HEK293 (cell line): ENCODE data around the gene MRNIP.

ENCODE experiments used
- CTCF ChIA-PET: fragments of 350-600 bp; formaldehyde crosslinking; extraction: SDS; loops from one replicate; lab custom pipeline; 2021; ENCODE audit warnings: antibody characterized with exemption; lab: Yijun Ruan, JAX
- POLR2A ChIA-PET: fragments of 300-600 bp; formaldehyde crosslinking; extraction: SDS; loops from one replicate; lab custom pipeline; 2020; ENCODE audit warnings: antibody characterized with exemption, inconsistent platforms; lab: Yijun Ruan, JAX
- H3K27ac ChIP-seq: fragments of 200-500 bp; sonication (Bioruptor generic); 2 replicates; pipeline ENCODE4 v1.5.1; 2014; ENCODE audit warnings: low read depth, low read length, control low read depth, inconsistent platforms; ENCODE audit errors: extremely low read depth
- H3K36me3 ChIP-seq, 2 experiments: fragments of 200-500 bp in 1 of 2; sonication (Bioruptor generic) in 1 of 2; 1 replicate in 1 of 2; 2 replicates in 1 of 2; pipeline ENCODE4 v1.5.1; 2014 to 2017; ENCODE audit warnings: inconsistent platforms in 2 of 2, low read length in 2 of 2; ENCODE audit not compliant: control insufficient read depth in 2 of 2, insufficient read depth in 1 of 2
- H3K4me1 ChIP-seq: fragments of 200-500 bp; sonication (Bioruptor generic); 2 replicates; pipeline ENCODE4 v1.5.1; 2014; ENCODE audit warnings: mild to moderate bottlenecking, low read length, inconsistent platforms; ENCODE audit not compliant: control insufficient read depth, insufficient read depth
- H3K4me3 ChIP-seq: 2 replicates; pipeline ENCODE4 v1.5.1; 2011; ENCODE audit warnings: low read depth, mild to moderate bottlenecking, control low read depth, low read length, moderate library complexity
- H3K9me3 ChIP-seq: fragments of 200-500 bp; sonication (Bioruptor generic); 2 replicates; pipeline ENCODE4 v1.5.1; 2014; ENCODE audit warnings: low read depth, low read length, inconsistent platforms; ENCODE audit not compliant: control insufficient read depth, insufficient read depth
- FEZF1 ChIP-seq: fragments of 450-650 bp; formaldehyde crosslinking; IDR thresholded peaks from 2 replicates; pipeline ENCODE4 v1.5.1; 2016; ENCODE audit warnings: missing biosample characterization, missing genetic modification characterization
- GFI1B ChIP-seq: fragments of 450-650 bp; formaldehyde crosslinking; IDR thresholded peaks from 2 replicates; pipeline ENCODE4 v1.5.1; 2016; ENCODE audit warnings: missing biosample characterization, missing genetic modification characterization
- HOXD13 ChIP-seq: sonication (generic); formaldehyde crosslinking; IDR thresholded peaks from 2 replicates; pipeline ENCODE4 v1.8.0; 2022; ENCODE audit warnings: missing genetic modification reagents, borderline replicate concordance
- PRDM1 ChIP-seq: fragments of 450-650 bp; formaldehyde crosslinking; IDR thresholded peaks from 2 replicates; pipeline ENCODE4; 2016; ENCODE audit warnings: missing biosample characterization, missing genetic modification characterization
- ZBTB48 ChIP-seq: fragments of 450-650 bp; formaldehyde crosslinking; IDR thresholded peaks from 2 replicates; pipeline ENCODE4 v1.5.1; 2016; ENCODE audit warnings: missing biosample characterization, missing genetic modification characterization
- ZBTB8A ChIP-seq: fragments of 450-650 bp; formaldehyde crosslinking; IDR thresholded peaks from 2 replicates; pipeline ENCODE4 v1.5.1; 2016; ENCODE audit warnings: missing biosample characterization, missing genetic modification characterization
- ZNF138 ChIP-seq: fragments of 450-650 bp; formaldehyde crosslinking; IDR thresholded peaks from 2 replicates; pipeline ENCODE4 v1.5.1; 2016; ENCODE audit warnings: missing biosample characterization, missing genetic modification characterization, borderline replicate concordance
- ZNF23 ChIP-seq: fragments of 450-650 bp; formaldehyde crosslinking; IDR thresholded peaks from 2 replicates; pipeline ENCODE4 v1.5.1; 2016; ENCODE audit warnings: missing biosample characterization, missing genetic modification characterization, borderline replicate concordance
- ZNF341 ChIP-seq: fragments of 450-650 bp; formaldehyde crosslinking; IDR thresholded peaks from 2 replicates; pipeline ENCODE4; 2016; ENCODE audit warnings: low read depth, missing biosample characterization, missing genetic modification characterization
- ZNF423 ChIP-seq: fragments of 450-650 bp; formaldehyde crosslinking; IDR thresholded peaks from 2 replicates; pipeline ENCODE4 v1.5.1; 2016; ENCODE audit warnings: missing biosample characterization, missing genetic modification characterization
- ZNF549 ChIP-seq: fragments of 450-650 bp; IDR thresholded peaks from 2 replicates; pipeline ENCODE4 v1.5.1; 2018; ENCODE audit warnings: missing biosample characterization, missing genetic modification characterization, mild to moderate bottlenecking, inconsistent platforms, moderate library complexity
- ZNF747 ChIP-seq: fragments of 450-650 bp; formaldehyde crosslinking; IDR thresholded peaks from 2 replicates; pipeline ENCODE4 v1.5.1; 2016; ENCODE audit warnings: missing biosample characterization, missing genetic modification characterization
- ZNF76 ChIP-seq: fragments of 450-650 bp; formaldehyde crosslinking; IDR thresholded peaks from 2 replicates; pipeline ENCODE4; 2016; ENCODE audit warnings: low read depth, missing biosample characterization, missing genetic modification characterization, borderline replicate concordance
- ZSCAN23 ChIP-seq: fragments of 450-650 bp; formaldehyde crosslinking; IDR thresholded peaks from 2 replicates; pipeline ENCODE4 v1.5.1; 2016; ENCODE audit warnings: missing biosample characterization, missing genetic modification characterization
- TF ChIP-seq, protein P1 (sequence below): fragments of 450-650 bp; formaldehyde crosslinking; IDR thresholded peaks from 2 replicates; pipeline ENCODE4 v1.5.1; 2016; ENCODE audit warnings: missing biosample characterization, missing genetic modification characterization
- TF ChIP-seq, protein P2 (sequence below): fragments of 450-650 bp; formaldehyde crosslinking; IDR thresholded peaks from 2 replicates; pipeline ENCODE4 v1.5.1; 2016; ENCODE audit warnings: missing biosample characterization, missing genetic modification characterization
- TF ChIP-seq, protein P3 (sequence below): fragments of 450-650 bp; formaldehyde crosslinking; IDR thresholded peaks from 2 replicates; pipeline ENCODE4 v1.5.1; 2016; ENCODE audit warnings: missing biosample characterization, missing genetic modification characterization
- TF ChIP-seq, protein P4 (sequence below): fragments of 450-650 bp; formaldehyde crosslinking; conservative IDR thresholded peaks from 2 replicates; pipeline ENCODE4 v1.5.1; 2016; ENCODE audit warnings: low read depth, missing biosample characterization, missing genetic modification characterization
- TF ChIP-seq, protein P5 (sequence below): fragments of 450-650 bp; formaldehyde crosslinking; IDR thresholded peaks from 2 replicates; pipeline ENCODE4 v1.5.1; 2016; ENCODE audit warnings: missing biosample characterization, missing genetic modification characterization
- TF ChIP-seq, protein P6 (sequence below): fragments of 450-650 bp; formaldehyde crosslinking; IDR thresholded peaks from 2 replicates; pipeline ENCODE4 v1.5.1; 2016; ENCODE audit warnings: missing biosample characterization, missing genetic modification characterization
- TF ChIP-seq, protein P7 (sequence below): fragments of 450-650 bp; formaldehyde crosslinking; IDR thresholded peaks from 2 replicates; pipeline ENCODE4 v1.5.1; 2016; ENCODE audit warnings: missing biosample characterization, missing genetic modification characterization

Gene MRNIP

DNA sequence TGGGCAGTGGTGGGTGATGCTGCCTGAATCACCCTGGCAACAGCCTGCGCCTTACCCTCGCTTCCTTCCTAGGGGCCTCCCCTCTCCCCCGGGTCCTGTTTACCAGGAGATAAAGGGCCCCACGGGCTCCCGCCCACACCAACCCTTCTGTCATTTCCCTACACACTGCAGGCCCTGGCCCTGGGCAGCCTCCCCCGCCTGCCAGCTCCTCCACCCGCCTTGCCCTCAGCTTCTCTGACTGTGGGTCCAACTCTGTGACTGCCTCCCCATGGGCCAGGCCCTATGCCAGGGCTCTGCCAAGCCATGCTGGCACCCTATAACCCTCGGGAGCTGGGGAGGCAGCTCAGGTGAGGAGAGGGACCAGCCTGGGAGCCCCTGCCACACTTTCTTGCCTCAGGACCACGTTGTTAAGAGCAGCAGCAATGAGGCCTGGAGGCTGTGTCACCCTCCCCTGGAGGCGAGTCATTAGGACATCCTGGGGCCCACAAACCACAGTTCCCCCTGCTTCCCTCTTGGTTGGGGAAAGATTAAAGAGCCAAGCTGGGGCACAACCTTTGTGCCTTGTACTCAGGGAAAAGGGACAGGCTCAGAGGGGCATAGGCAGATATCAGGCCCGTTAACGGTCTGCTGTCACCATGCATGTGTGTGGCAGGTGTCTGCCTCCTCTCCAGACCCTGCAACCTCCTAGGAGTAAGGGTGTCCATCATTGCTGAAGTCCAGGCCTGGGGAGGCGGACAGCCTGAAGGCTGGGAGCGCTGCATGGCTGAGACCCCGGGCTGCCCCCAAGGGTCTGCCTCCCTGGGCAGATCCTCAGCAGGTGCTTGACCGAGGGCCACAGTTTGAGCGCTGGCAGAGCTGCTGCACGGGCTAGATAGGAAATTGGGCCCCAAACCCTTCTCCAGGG is 54.7 kb downstream of the MRNIP start (continued):
- TF ChIP-seq, protein P1, sequence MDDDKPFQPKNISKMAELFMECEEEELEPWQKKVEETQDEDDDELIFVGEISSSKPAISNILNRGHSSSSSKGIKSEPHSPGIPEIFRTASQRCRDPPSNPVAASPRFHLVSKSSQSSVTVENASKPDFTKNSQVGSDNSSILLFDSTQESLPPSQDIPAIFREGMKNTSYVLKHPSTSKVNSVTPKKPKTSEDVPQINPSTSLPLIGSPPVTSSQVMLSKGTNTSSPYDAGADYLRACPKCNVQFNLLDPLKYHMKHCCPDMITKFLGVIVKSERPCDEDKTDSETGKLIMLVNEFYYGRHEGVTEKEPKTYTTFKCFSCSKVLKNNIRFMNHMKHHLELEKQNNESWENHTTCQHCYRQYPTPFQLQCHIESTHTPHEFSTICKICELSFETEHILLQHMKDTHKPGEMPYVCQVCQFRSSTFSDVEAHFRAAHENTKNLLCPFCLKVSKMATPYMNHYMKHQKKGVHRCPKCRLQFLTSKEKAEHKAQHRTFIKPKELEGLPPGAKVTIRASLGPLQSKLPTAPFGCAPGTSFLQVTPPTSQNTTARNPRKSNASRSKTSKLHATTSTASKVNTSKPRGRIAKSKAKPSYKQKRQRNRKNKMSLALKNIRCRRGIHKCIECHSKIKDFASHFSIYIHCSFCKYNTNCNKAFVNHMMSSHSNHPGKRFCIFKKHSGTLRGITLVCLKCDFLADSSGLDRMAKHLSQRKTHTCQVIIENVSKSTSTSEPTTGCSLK: no peak
- no peak for TF ChIP-seq PRDM1
- TF ChIP-seq, protein P2, sequence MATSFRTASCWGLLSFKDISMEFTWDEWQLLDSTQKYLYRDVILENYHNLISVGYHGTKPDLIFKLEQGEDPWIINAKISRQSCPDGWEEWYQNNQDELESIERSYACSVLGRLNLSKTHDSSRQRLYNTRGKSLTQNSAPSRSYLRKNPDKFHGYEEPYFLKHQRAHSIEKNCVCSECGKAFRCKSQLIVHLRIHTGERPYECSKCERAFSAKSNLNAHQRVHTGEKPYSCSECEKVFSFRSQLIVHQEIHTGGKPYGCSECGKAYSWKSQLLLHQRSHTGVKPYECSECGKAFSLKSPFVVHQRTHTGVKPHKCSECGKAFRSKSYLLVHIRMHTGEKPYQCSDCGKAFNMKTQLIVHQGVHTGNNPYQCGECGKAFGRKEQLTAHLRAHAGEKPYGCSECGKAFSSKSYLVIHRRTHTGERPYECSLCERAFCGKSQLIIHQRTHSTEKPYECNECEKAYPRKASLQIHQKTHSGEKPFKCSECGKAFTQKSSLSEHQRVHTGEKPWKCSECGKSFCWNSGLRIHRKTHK: no peak

DNA sequence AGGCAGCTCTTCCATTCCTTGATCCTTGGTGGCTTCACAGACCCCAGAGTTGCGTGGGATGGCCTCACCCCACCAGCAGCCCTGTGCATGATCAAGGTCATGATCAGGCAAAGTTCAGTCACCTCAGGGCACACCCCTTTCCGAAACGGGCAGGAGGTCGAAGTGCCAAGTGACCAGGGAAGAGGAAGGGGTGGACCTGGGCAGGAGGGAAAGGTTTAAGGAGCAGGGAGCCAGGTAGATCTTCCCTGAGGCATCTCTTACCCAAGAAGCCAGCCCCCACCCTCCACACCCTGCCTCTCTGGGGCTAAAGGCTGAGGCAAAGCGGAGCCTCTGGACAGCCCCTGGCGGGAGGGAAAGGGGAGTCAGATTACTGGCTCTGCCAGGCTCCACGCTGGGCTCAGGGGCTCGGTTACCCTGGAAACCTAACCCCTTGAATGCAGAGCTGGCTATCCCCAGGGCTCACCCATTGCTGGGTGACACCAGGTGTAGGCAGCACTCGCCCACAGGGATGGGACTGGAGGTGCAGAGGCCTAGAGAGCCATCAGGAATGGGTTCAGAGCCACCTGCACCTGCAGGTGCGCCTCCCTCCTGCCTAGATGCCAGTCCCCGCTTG is 55.6 kb downstream of the MRNIP start:
- ChIA-PET POLR2A (interaction anchor here (1.0 kb wide), 1 partner anchor 17 kb away, joined by 3 read pairs; the partner anchor contains the start of gene SQSTM1), CTCF (no interaction called here)
- Histone ChIP-seq H3K27ac (peak overlapping the region; percentile 5; the same call in 1 of the 2 replicates), H3K36me3 (peaks cover 0 to 49% of the 10 kb centered on the region in 2 experiments; a peak in 1 of 3 replicates), H3K4me1 (peaks cover 22% of the 10 kb centered on the region), H3K9me3 (no peaks in the 10 kb centered on the region), H3K4me3 (no peak overlapping the region)
- TF ChIP-seq ZNF341 (peak; percentile 64; the same call in 1 of the 2 replicates), ZNF549 (tag by site-specific recombination) (no peak), GFI1B (no peak), HOXD13 (CRISPR knock-in tag) (no peak), ZNF423 (peak; percentile 11; the same call in 1 of the 2 replicates), ZNF76 (tag by site-specific recombination) (no peak), ZSCAN23 (tag by site-specific recombination) (no peak), ZBTB48 (tag by site-specific recombination) (peak; percentile 70), ZNF138 (tag by site-specific recombination) (no peak), ZBTB8A (tag by site-specific recombination) (peak; percentile 64; the same call in 1 of the 2 replicates), ZNF747 (no peak), ZNF23 (tag by site-specific recombination) (no peak), FEZF1 (no peak)
- TF ChIP-seq, protein P3, sequence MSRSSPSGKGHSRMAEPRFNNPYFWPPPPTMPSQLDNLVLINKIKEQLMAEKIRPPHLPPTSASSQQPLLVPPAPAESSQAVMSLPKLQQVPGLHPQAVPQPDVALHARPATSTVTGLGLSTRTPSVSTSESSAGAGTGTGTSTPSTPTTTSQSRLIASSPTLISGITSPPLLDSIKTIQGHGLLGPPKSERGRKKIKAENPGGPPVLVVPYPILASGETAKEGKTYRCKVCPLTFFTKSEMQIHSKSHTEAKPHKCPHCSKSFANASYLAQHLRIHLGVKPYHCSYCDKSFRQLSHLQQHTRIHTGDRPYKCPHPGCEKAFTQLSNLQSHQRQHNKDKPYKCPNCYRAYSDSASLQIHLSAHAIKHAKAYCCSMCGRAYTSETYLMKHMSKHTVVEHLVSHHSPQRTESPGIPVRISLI (tag by site-specific recombination): no peak
- TF ChIP-seq, protein P4, sequence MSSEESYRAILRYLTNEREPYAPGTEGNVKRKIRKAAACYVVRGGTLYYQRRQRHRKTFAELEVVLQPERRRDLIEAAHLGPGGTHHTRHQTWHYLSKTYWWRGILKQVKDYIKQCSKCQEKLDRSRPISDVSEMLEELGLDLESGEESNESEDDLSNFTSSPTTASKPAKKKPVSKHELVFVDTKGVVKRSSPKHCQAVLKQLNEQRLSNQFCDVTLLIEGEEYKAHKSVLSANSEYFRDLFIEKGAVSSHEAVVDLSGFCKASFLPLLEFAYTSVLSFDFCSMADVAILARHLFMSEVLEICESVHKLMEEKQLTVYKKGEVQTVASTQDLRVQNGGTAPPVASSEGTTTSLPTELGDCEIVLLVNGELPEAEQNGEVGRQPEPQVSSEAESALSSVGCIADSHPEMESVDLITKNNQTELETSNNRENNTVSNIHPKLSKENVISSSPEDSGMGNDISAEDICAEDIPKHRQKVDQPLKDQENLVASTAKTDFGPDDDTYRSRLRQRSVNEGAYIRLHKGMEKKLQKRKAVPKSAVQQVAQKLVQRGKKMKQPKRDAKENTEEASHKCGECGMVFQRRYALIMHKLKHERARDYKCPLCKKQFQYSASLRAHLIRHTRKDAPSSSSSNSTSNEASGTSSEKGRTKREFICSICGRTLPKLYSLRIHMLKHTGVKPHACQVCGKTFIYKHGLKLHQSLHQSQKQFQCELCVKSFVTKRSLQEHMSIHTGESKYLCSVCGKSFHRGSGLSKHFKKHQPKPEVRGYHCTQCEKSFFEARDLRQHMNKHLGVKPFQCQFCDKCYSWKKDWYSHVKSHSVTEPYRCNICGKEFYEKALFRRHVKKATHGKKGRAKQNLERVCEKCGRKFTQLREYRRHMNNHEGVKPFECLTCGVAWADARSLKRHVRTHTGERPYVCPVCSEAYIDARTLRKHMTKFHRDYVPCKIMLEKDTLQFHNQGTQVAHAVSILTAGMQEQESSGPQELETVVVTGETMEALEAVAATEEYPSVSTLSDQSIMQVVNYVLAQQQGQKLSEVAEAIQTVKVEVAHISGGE (tag by site-specific recombination): no peak
- TF ChIP-seq, protein P5, sequence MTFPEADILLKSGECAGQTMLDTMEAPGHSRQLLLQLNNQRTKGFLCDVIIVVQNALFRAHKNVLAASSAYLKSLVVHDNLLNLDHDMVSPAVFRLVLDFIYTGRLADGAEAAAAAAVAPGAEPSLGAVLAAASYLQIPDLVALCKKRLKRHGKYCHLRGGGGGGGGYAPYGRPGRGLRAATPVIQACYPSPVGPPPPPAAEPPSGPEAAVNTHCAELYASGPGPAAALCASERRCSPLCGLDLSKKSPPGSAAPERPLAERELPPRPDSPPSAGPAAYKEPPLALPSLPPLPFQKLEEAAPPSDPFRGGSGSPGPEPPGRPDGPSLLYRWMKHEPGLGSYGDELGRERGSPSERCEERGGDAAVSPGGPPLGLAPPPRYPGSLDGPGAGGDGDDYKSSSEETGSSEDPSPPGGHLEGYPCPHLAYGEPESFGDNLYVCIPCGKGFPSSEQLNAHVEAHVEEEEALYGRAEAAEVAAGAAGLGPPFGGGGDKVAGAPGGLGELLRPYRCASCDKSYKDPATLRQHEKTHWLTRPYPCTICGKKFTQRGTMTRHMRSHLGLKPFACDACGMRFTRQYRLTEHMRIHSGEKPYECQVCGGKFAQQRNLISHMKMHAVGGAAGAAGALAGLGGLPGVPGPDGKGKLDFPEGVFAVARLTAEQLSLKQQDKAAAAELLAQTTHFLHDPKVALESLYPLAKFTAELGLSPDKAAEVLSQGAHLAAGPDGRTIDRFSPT (tag by site-specific recombination): no peak
- TF ChIP-seq, protein P6, sequence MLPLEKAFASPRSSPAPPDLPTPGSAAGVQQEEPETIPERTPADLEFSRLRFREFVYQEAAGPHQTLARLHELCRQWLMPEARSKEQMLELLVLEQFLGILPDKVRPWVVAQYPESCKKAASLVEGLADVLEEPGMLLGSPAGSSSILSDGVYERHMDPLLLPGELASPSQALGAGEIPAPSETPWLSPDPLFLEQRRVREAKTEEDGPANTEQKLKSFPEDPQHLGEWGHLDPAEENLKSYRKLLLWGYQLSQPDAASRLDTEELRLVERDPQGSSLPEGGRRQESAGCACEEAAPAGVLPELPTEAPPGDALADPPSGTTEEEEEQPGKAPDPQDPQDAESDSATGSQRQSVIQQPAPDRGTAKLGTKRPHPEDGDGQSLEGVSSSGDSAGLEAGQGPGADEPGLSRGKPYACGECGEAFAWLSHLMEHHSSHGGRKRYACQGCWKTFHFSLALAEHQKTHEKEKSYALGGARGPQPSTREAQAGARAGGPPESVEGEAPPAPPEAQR (tag by site-specific recombination): no peak
- TF ChIP-seq, protein P7, sequence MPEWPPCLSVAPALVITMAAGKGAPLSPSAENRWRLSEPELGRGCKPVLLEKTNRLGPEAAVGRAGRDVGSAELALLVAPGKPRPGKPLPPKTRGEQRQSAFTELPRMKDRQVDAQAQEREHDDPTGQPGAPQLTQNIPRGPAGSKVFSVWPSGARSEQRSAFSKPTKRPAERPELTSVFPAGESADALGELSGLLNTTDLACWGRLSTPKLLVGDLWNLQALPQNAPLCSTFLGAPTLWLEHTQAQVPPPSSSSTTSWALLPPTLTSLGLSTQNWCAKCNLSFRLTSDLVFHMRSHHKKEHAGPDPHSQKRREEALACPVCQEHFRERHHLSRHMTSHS (tag by site-specific recombination): no peak
